Liver (tissue), 9 donors: ENCODE measurements around the gene RBM38. TPM values are rescaled to one million over a fixed set of nuclear protein-coding genes. Genes with fewer than 3 reads are reported as not detected.

Experiments used
- DNase-seq: peaks from one replicate; pipeline ENCODE4 v3.0.0-alpha.2; 2017; ENCODE audit warnings: low spot score
- H3K27ac ChIP-seq, 2 donors: one replicate each; pipeline ENCODE4 v1.7.0; 2013; ENCODE audit warnings: inconsistent platforms in 2 of 2, low read length in 2 of 2, control low read depth in 1 of 2, low read depth in 1 of 2, mild to moderate bottlenecking in 1 of 2
- H3K27me3 ChIP-seq, 4 donors: one replicate each; pipeline versions ENCODE4 v1.6.1 to v1.7.0; 2013; ENCODE audit warnings: low read length in 3 of 4, inconsistent platforms in 1 of 4, mild to moderate bottlenecking in 1 of 4, moderate library complexity in 1 of 4; ENCODE audit not compliant: control insufficient read depth in 4 of 4, insufficient read depth in 4 of 4
- H3K36me3 ChIP-seq, 4 donors: one replicate each; pipeline versions ENCODE4 v1.6.1 to v1.7.0; 2013; ENCODE audit warnings: low read length in 3 of 4, mild to moderate bottlenecking in 3 of 4, low read depth in 1 of 4, moderate library complexity in 1 of 4; ENCODE audit not compliant: control insufficient read depth in 4 of 4, insufficient read depth in 3 of 4
- H3K4me1 ChIP-seq, 4 donors: one replicate each; pipeline versions ENCODE4 v1.6.1 to v1.7.0; 2013; ENCODE audit warnings: low read length in 3 of 4, mild to moderate bottlenecking in 3 of 4, moderate library complexity in 1 of 4; ENCODE audit not compliant: control insufficient read depth in 4 of 4, insufficient read depth in 4 of 4
- H3K4me3 ChIP-seq, 3 donors: one replicate each; pipeline versions ENCODE4 v1.6.1 to v1.7.0; 2013; ENCODE audit warnings: low read length in 3 of 3, control low read depth in 1 of 3, low read depth in 1 of 3, mild to moderate bottlenecking in 1 of 3
- H3K9ac ChIP-seq, 2 donors: one replicate each; pipeline ENCODE4 v1.7.0; 2013; ENCODE audit warnings: low read length in 2 of 2, mild to moderate bottlenecking in 2 of 2, moderate library complexity in 2 of 2, control low read depth in 1 of 2, low read depth in 1 of 2
- H3K9me3 ChIP-seq, 4 donors: one replicate each; pipeline versions ENCODE4 v1.6.1 to v1.7.0; 2013; ENCODE audit warnings: low read length in 3 of 4; ENCODE audit not compliant: control insufficient read depth in 4 of 4
- ATF3 ChIP-seq: IDR thresholded peaks from 2 replicates; pipeline ENCODE4 v1.6.1; 2016; ENCODE audit warnings: antibody characterized with exemption
- CTCF ChIP-seq: fragments of 150-350 bp; IDR thresholded peaks from 2 replicates; pipeline ENCODE4 v1.5.1; 2017; ENCODE audit warnings: improper control_type of control experiment, low read depth, low read length; ENCODE audit not compliant: missing input control
- EGR1 ChIP-seq, 2 donors: IDR thresholded peaks; 2 replicates each; pipeline ENCODE4 v1.6.1; 2016 to 2018; ENCODE audit warnings: antibody characterized with exemption in 2 of 2, low read depth in 2 of 2
- FOXA1 ChIP-seq: IDR thresholded peaks from 2 replicates; pipeline ENCODE4 v1.6.1; 2016; ENCODE audit warnings: antibody characterized with exemption
- FOXA2 ChIP-seq: IDR thresholded peaks from 2 replicates; pipeline ENCODE4 v1.6.1; 2016; ENCODE audit warnings: antibody characterized with exemption
- GABPA ChIP-seq, 2 donors: IDR thresholded peaks in 1 of 2; conservative IDR thresholded peaks in 1 of 2; 2 replicates each; pipeline ENCODE4 v1.6.1; 2016; ENCODE audit warnings: antibody characterized with exemption in 2 of 2, mild to moderate bottlenecking in 1 of 2, moderate library complexity in 1 of 2
- HNF4A ChIP-seq, 2 donors: conservative IDR thresholded peaks; 2 replicates each; pipeline ENCODE4 v1.6.1; 2016; ENCODE audit warnings: antibody characterized with exemption in 2 of 2, mild to moderate bottlenecking in 2 of 2
- HNF4G ChIP-seq: IDR thresholded peaks from 2 replicates; pipeline ENCODE4 v1.6.1; 2016; ENCODE audit warnings: antibody characterized with exemption
- JUND ChIP-seq, 2 donors: IDR thresholded peaks; 2 replicates each; pipeline ENCODE4 v1.6.1; 2016; ENCODE audit warnings: antibody characterized with exemption in 2 of 2
- NR2F2 ChIP-seq: IDR thresholded peaks from 2 replicates; pipeline ENCODE4 v1.6.1; 2016; ENCODE audit warnings: antibody characterized with exemption
- RAD21 ChIP-seq, 2 donors: IDR thresholded peaks; 2 replicates each; pipeline ENCODE4 v1.6.1; 2016; ENCODE audit warnings: antibody characterized with exemption in 2 of 2, mild to moderate bottlenecking in 2 of 2
- RXRA ChIP-seq, 2 donors: IDR thresholded peaks; 2 replicates each; pipeline ENCODE4 v1.6.1; 2017 to 2018; ENCODE audit warnings: antibody characterized with exemption in 2 of 2, mild to moderate bottlenecking in 1 of 2
- SP1 ChIP-seq: IDR thresholded peaks from 2 replicates; pipeline ENCODE4 v1.6.1; 2018; ENCODE audit warnings: antibody characterized with exemption, mild to moderate bottlenecking
- TAF1 ChIP-seq: conservative IDR thresholded peaks from 2 replicates; pipeline ENCODE4 v1.6.1; 2016; ENCODE audit warnings: antibody characterized with exemption, mild to moderate bottlenecking
- YY1 ChIP-seq: IDR thresholded peaks from 2 replicates; pipeline ENCODE4 v1.6.1; 2016; ENCODE audit warnings: antibody characterized with exemption, mild to moderate bottlenecking
- ZBTB33 ChIP-seq: IDR thresholded peaks from 2 replicates; pipeline ENCODE4 v1.6.1; 2016; ENCODE audit warnings: antibody characterized with exemption
- WGBS: extraction: QIAGEN DNeasy Blood & Tissue Kit; methylation state at CpG from one replicate; pipeline ENCODE4 v1.1.7; 2013; 5-methylcytosine and 5-hydroxymethylcytosine counted together
- polyA plus RNA-seq, 2 donors: library from polyadenylated mRNA; stranded (reverse) in 1 of 2; unstranded in 1 of 2; fragments of 200-250 nt in 1 of 2; fragments of >200 nt in 1 of 2; fragmentation: Nextera tagmentation in 1 of 2; extraction: Ambion mirVana in 1 of 2; gene quantifications; one replicate each; pipeline versions ENCODE4 v1.2.1 to v1.2.3, GENCODE V29; 2013 to 2015
- total RNA-seq, 2 donors: library from RNA; depleted of rRNA; stranded (reverse); fragments of >200 nt; gene quantifications; one replicate each; pipeline ENCODE4 v1.2.3, GENCODE V29; 2014
- TF ChIP-seq, protein P1 (sequence below): IDR thresholded peaks from 2 replicates; pipeline ENCODE4 v1.6.1; 2016; ENCODE audit warnings: antibody characterized with exemption, mild to moderate bottlenecking
- TF ChIP-seq, protein P2 (sequence below): IDR thresholded peaks from 2 replicates; pipeline ENCODE4 v1.6.1; 2016; ENCODE audit warnings: antibody characterized with exemption
- donor health status: healthy.
- donor health status: healthy.
- donor health status: healthy.
- donor health status: healthy.
- donor health status: healthy.

The RBM38 gene
- total and polyA plus RNA-seq, 4 donors: 1.4 to 258 (median 6.0) TPM

DNA sequence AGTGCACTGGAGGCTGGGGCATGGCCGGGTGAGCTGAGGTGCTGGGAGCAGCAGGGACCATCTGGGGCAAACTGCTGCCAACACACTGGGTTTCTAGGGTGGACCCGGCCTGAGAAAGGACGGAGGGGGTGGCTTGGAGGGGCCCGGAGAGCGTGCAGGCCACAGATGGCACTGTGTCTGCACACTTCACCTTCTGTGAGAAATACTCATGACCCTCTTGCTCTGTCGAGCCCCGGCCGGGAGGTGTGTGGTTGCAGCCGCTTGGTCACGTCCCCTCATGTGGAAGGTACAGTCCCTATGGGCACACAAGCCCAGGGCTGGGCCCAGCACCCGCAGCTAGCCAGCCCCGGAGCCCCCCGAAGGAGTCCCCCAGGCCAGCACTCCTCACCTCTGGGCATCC, 59.7 kb downstream of the RBM38 start:
- 77% methylated on average over 13 of the region's 13 CpGs for WGBS
- Histone ChIP-seq H3K9ac (no peak overlapping the region), H3K4me3 (no peak overlapping the region), H3K27me3 (no peaks in the 10 kb centered on the region), H3K4me1 (peaks cover 2 to 11% (median 5%) of the 10 kb centered on the region in 4 donors), H3K36me3 (no peaks in the 10 kb centered on the region), H3K27ac (peak overlapping the region in 1 of 2 donors; percentile 27), H3K9me3 (no peaks in the 10 kb centered on the region)
- TF ChIP-seq SP1: no peak
- no peak for TF ChIP-seq ZBTB33
- no peak for TF ChIP-seq RXRA (IDR thresholded peaks at IDR 0.05)
- TF ChIP-seq ATF3: no peak
- TF ChIP-seq JUND (IDR thresholded peaks at IDR 0.05): no peak
- TF ChIP-seq GABPA (IDR thresholded peaks at IDR 0.05 in 1 of 2, conservative IDR thresholded peaks at IDR 0.05 in 1 of 2): no peak
- no peak for TF ChIP-seq RAD21 (IDR thresholded peaks at IDR 0.05)
- TF ChIP-seq, protein P1, sequence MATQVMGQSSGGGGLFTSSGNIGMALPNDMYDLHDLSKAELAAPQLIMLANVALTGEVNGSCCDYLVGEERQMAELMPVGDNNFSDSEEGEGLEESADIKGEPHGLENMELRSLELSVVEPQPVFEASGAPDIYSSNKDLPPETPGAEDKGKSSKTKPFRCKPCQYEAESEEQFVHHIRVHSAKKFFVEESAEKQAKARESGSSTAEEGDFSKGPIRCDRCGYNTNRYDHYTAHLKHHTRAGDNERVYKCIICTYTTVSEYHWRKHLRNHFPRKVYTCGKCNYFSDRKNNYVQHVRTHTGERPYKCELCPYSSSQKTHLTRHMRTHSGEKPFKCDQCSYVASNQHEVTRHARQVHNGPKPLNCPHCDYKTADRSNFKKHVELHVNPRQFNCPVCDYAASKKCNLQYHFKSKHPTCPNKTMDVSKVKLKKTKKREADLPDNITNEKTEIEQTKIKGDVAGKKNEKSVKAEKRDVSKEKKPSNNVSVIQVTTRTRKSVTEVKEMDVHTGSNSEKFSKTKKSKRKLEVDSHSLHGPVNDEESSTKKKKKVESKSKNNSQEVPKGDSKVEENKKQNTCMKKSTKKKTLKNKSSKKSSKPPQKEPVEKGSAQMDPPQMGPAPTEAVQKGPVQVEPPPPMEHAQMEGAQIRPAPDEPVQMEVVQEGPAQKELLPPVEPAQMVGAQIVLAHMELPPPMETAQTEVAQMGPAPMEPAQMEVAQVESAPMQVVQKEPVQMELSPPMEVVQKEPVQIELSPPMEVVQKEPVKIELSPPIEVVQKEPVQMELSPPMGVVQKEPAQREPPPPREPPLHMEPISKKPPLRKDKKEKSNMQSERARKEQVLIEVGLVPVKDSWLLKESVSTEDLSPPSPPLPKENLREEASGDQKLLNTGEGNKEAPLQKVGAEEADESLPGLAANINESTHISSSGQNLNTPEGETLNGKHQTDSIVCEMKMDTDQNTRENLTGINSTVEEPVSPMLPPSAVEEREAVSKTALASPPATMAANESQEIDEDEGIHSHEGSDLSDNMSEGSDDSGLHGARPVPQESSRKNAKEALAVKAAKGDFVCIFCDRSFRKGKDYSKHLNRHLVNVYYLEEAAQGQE: no peak
- no peak for TF ChIP-seq HNF4A (conservative IDR thresholded peaks at IDR 0.05)
- TF ChIP-seq YY1: no peak
- TF ChIP-seq TAF1: no peak
- no peak for DNase-seq

GRCh38 chr20:57451431-57451794, 60.2 kb downstream of the RBM38 start:
- Histone ChIP-seq H3K4me1 (peaks cover 2 to 11% (median 5%) of the 10 kb centered on the region in 4 donors), H3K27me3 (no peaks in the 10 kb centered on the region), H3K36me3 (no peaks in the 10 kb centered on the region), H3K4me3 (no peak overlapping the region), H3K9me3 (no peaks in the 10 kb centered on the region), H3K27ac (peak overlapping the region in 1 of 2 donors; percentile 12), H3K9ac (no peak overlapping the region)
- no peak for DNase-seq
- no peak for TF ChIP-seq FOXA1
- TF ChIP-seq FOXA2: no peak
- no peak for TF ChIP-seq SP1
- no peak for TF ChIP-seq EGR1 (IDR thresholded peaks at IDR 0.05; ENCODE audit: low read depth in 2 of 2)
- no peak for TF ChIP-seq RAD21 (IDR thresholded peaks at IDR 0.05)
- TF ChIP-seq HNF4A (conservative IDR thresholded peaks at IDR 0.05): no peak
- TF ChIP-seq GABPA (IDR thresholded peaks at IDR 0.05 in 1 of 2, conservative IDR thresholded peaks at IDR 0.05 in 1 of 2): no peak
- no peak for TF ChIP-seq HNF4G
- no peak for TF ChIP-seq ZBTB33
- TF ChIP-seq CTCF: no peak
- TF ChIP-seq RXRA (IDR thresholded peaks at IDR 0.05): no peak
- no peak for TF ChIP-seq NR2F2
- TF ChIP-seq, protein P2, sequence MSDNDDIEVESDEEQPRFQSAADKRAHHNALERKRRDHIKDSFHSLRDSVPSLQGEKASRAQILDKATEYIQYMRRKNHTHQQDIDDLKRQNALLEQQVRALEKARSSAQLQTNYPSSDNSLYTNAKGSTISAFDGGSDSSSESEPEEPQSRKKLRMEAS: no peak
- no peak for TF ChIP-seq ATF3
- TF ChIP-seq, protein P1: no peak
- no peak for TF ChIP-seq YY1
- WGBS: 89% methylated on average over 7 of the region's 7 CpGs
